IgD-negative memory B cell (primary cell): ENCODE measurements around the gene GRSF1. TPM values are rescaled to one million over a fixed set of nuclear protein-coding genes. Genes with fewer than 3 reads are reported as not detected.
A peak's percentile ranks its signal among the peaks of the same experiment; 100 is the strongest.
"Not testable (repeated sequence)": the region's sequence is repeated elsewhere in the genome, so short reads cannot be mapped to it uniquely, and the experiment has no call there.

Experiments
- H3K27ac Mint-ChIP-seq, 3 donors: one replicate each; pipeline ENCODE4 v1.8.0; 2020 to 2022; ENCODE audit warnings: mild to moderate bottlenecking in 3 of 3, mixed read lengths in 3 of 3, moderate library complexity in 1 of 3
- H3K27me3 Mint-ChIP-seq: one replicate; pipeline ENCODE4 v1.8.0; 2021; ENCODE audit warnings: mixed read lengths
- H3K36me3 Mint-ChIP-seq: one replicate; pipeline ENCODE4 v1.8.0; 2020; ENCODE audit warnings: mild to moderate bottlenecking, mixed read lengths
- H3K4me1 Mint-ChIP-seq, 3 donors: one replicate each; pipeline ENCODE4 v1.8.0; 2020 to 2022; ENCODE audit warnings: mixed read lengths in 3 of 3, mild to moderate bottlenecking in 1 of 3
- H3K4me3 Mint-ChIP-seq, 4 donors: one replicate each; pipeline ENCODE4 v1.8.0; 2020 to 2022; ENCODE audit warnings: mild to moderate bottlenecking in 4 of 4, mixed read lengths in 4 of 4, moderate library complexity in 3 of 4
- H3K9me3 Mint-ChIP-seq, 3 donors: one replicate each; pipeline ENCODE4 v1.8.0; 2020 to 2021; ENCODE audit warnings: mixed read lengths in 3 of 3, mild to moderate bottlenecking in 1 of 3
- polyA plus RNA-seq: library from polyadenylated mRNA; unstranded; fragments of 300-500 nt; fragmentation: Illumina TruSeq; gene quantifications from one replicate; pipeline ENCODE4 v1.2.3, GENCODE V29; 2021

The GRSF1 gene
- polyA plus RNA-seq, 1 donor from 2014 or later: 61.5 TPM

- no peak overlapping the region for H3K27ac Mint-ChIP-seq
- peaks cover 16 to 20% (median 20%) of the 10 kb centered on the region in 3 donors for H3K4me1 Mint-ChIP-seq
- H3K27me3 Mint-ChIP-seq: no peaks in the 10 kb centered on the region
- no peaks in the 10 kb centered on the region for H3K9me3 Mint-ChIP-seq
- peaks cover 3% of the 10 kb centered on the region for H3K36me3 Mint-ChIP-seq
- no peak overlapping the region for H3K4me3 Mint-ChIP-seq
Observed at GRCh38 chr4:70815370-70815769, 24.3 kb downstream of the GRSF1 start.

- no peak overlapping the region for H3K4me3 Mint-ChIP-seq
- H3K36me3 Mint-ChIP-seq: peaks cover 8% of the 10 kb centered on the region
Observed at GRCh38 chr4:70808151-70808550, 31.5 kb downstream of the GRSF1 start.

GRCh38 chr4:70802928-70803580 lies 36.6 kb downstream of the GRSF1 start:
- no peaks in the 10 kb centered on the region for H3K27me3 Mint-ChIP-seq
- H3K36me3 Mint-ChIP-seq: peaks cover 4% of the 10 kb centered on the region
- H3K9me3 Mint-ChIP-seq: no peaks in the 10 kb centered on the region
- H3K27ac Mint-ChIP-seq: peak overlapping the region in 1 of 3 donors; percentile 2
- no peaks in the 10 kb centered on the region for H3K4me1 Mint-ChIP-seq
- H3K4me3 Mint-ChIP-seq: no peak overlapping the region

More at GRCh38 chr4:70808151-70808550, 31.5 kb downstream of the GRSF1 start:
- H3K4me1 Mint-ChIP-seq: peaks cover 0 to 5% (median 0%) of the 10 kb centered on the region in 3 donors
- H3K27me3 Mint-ChIP-seq: no peaks in the 10 kb centered on the region
- H3K27ac Mint-ChIP-seq: no peak overlapping the region
- H3K9me3 Mint-ChIP-seq: no peaks in the 10 kb centered on the region

- Mint-ChIP-seq H3K9me3 (no peaks in the 10 kb centered on the region), H3K27ac (peak overlapping the region in 1 of 3 donors; percentile 57), H3K4me3 (no peak overlapping the region), H3K36me3 (peaks cover 7% of the 10 kb centered on the region), H3K4me1 (no peaks in the 10 kb centered on the region), H3K27me3 (no peaks in the 10 kb centered on the region)
Observed at GRCh38 chr4:70801265-70801809, 38.4 kb downstream of the GRSF1 start.

GRCh38 chr4:70793626-70794025 lies 46.1 kb downstream of the GRSF1 start:
- H3K27me3 Mint-ChIP-seq: no peaks in the 10 kb centered on the region
- H3K4me3 Mint-ChIP-seq: no peak overlapping the region
- no peaks in the 10 kb centered on the region for H3K9me3 Mint-ChIP-seq
- peaks cover 14% of the 10 kb centered on the region for H3K36me3 Mint-ChIP-seq
- H3K27ac Mint-ChIP-seq: no peak overlapping the region
- H3K4me1 Mint-ChIP-seq: peaks cover 0 to 4% (median 0%) of the 10 kb centered on the region in 3 donors

GRCh38 chr4:70788733-70789132 lies 51.0 kb downstream of the GRSF1 start:
- H3K36me3 Mint-ChIP-seq: peaks cover 18% of the 10 kb centered on the region
- H3K27me3 Mint-ChIP-seq: no peaks in the 10 kb centered on the region
- peaks cover 0 to 4% (median 0%) of the 10 kb centered on the region in 3 donors for H3K4me1 Mint-ChIP-seq
- H3K4me3 Mint-ChIP-seq: no peak overlapping the region
- no peak overlapping the region for H3K27ac Mint-ChIP-seq
- no peaks in the 10 kb centered on the region for H3K9me3 Mint-ChIP-seq

GRCh38 chr4:70787496-70787895 lies 52.2 kb downstream of the GRSF1 start:
- Mint-ChIP-seq H3K9me3 (no peaks in the 10 kb centered on the region), H3K36me3 (peaks cover 14% of the 10 kb centered on the region), H3K27ac (no peak overlapping the region), H3K4me3 (no peak overlapping the region), H3K27me3 (no peaks in the 10 kb centered on the region), H3K4me1 (peaks cover 0 to 4% (median 0%) of the 10 kb centered on the region in 3 donors)

GRCh38 chr4:70783096-70783495 lies 56.6 kb downstream of the GRSF1 start:
- H3K27me3 Mint-ChIP-seq: no peaks in the 10 kb centered on the region
- no peak overlapping the region for H3K4me3 Mint-ChIP-seq
- H3K9me3 Mint-ChIP-seq: no peaks in the 10 kb centered on the region
- no peak overlapping the region for H3K27ac Mint-ChIP-seq
- H3K4me1 Mint-ChIP-seq: no peaks in the 10 kb centered on the region
- H3K36me3 Mint-ChIP-seq: peaks cover 13% of the 10 kb centered on the region

- Mint-ChIP-seq H3K9me3 (no peaks in the 10 kb centered on the region), H3K36me3 (peaks cover 5% of the 10 kb centered on the region), H3K27me3 (no peaks in the 10 kb centered on the region), H3K4me1 (no peaks in the 10 kb centered on the region), H3K27ac (no peak overlapping the region), H3K4me3 (no peak overlapping the region)
Observed at GRCh38 chr4:70778888-70779422, 60.7 kb downstream of the GRSF1 start.

- Mint-ChIP-seq H3K36me3 (peaks cover 5% of the 10 kb centered on the region), H3K4me3 (no peak overlapping the region), H3K27me3 (no peaks in the 10 kb centered on the region), H3K27ac (no peak overlapping the region), H3K4me1 (peaks cover 0 to 5% (median 0%) of the 10 kb centered on the region in 3 donors), H3K9me3 (no peaks in the 10 kb centered on the region)
Observed at GRCh38 chr4:70772929-70773555, 66.6 kb downstream of the GRSF1 start.

GRCh38 chr4:70769396-70769795 lies 70.3 kb downstream of the GRSF1 start:
- H3K27me3 Mint-ChIP-seq, H3K4me1 Mint-ChIP-seq, H3K4me3 Mint-ChIP-seq, H3K9me3 Mint-ChIP-seq, H3K27ac Mint-ChIP-seq: not testable (repeated sequence)
- H3K36me3 Mint-ChIP-seq: peaks cover 12% of the 10 kb centered on the region

- Mint-ChIP-seq H3K9me3 (no peaks in the 10 kb centered on the region), H3K4me3 (no peak overlapping the region), H3K4me1 (peaks cover 0 to 5% (median 0%) of the 10 kb centered on the region in 3 donors), H3K27ac (no peak overlapping the region), H3K27me3 (no peaks in the 10 kb centered on the region), H3K36me3 (peaks cover 12% of the 10 kb centered on the region)
Observed at GRCh38 chr4:70768301-70768948, 71.3 kb downstream of the GRSF1 start.
